ENCODE results near the gene CDS2. TPM values are rescaled to one million over a fixed set of nuclear protein-coding genes. Genes with fewer than 3 reads are reported as not detected.

The CDS2 gene
- total RNA-seq, 1 experiment from 2014 or later: 22.2 TPM

DNA sequence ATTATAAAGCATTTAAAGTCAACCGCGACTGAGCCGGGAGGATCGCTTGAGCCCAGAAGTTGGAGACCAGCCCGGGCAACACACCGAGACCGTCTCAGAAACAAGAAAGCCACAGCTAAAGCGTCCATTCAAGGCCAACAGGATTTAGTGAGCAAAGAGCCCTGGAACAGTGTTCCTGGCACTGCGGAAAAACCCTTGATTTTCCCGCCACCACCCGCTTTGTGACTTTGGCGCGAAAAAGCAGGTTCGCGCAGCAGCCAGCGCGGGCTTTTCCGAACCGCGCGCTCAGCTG is 7.7 kb upstream of the CDS2 start:
- DNase-seq (ENCODE audit: low spot score): no peak

GRCh38 chr20:5119435-5120184 is 7.2 kb upstream of the CDS2 start, which contains the start of gene PCNA:
TSS of gene PCNA (minus strand) at chr20:5119958. CDS start at chr20:5119798, 160 bp downstream.
- DNase-seq (ENCODE audit: low spot score): peak; percentile 98

DNA sequence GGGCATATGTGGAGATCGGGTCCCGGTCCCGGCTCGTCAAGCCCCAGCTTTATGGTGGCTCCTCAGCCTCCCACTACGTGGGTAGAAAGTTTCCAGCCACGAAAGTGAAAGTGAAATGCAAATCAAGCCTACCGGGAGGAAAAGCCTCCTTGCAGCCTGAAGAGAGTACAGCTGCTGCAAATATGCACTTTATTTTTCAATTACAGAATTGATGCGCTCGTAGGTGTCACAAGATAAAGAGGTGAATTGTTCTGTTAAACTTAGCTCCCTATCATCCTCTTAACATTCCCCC is 6.7 kb upstream of the CDS2 start:
- no peak for DNase-seq (ENCODE audit: low spot score)

GRCh38 chr20:5122873-5123260 is 3.9 kb upstream of the CDS2 start:
- DNase-seq (ENCODE audit: low spot score): no peak

GRCh38 chr20:5127204-5127858 is 523 bp downstream of the CDS2 start:
- peak; percentile 19 for DNase-seq (ENCODE audit: low spot score)

DNA sequence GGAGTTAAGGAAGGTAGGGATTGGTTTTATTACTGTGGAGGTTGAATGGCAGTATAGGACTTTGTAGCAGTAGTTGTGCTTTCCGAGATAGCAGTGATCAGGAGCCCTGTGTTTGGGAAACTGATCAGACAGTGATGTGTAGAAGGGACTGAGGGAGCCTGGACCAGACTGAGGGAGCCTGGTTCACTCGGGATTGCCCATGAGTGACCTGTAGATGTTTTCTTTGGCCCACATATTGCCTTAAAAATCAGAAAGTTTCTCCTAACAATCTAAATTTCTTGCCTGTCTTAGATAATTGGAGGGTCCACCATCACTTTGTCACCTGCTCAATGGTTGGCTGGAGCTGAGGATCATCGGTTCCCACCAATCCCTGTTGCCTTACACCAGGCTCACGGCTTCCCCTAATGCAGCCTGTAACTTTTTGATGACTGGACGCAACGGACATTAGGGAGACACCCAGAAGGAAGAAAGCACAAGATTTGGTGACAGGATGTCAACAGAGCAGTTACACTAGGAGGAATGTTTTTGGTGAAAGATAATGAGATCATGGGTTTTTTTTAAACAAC is 1.1 kb downstream of the CDS2 start:
- DNase-seq (ENCODE audit: low spot score): no peak

GRCh38 chr20:5128886-5129285 is 2.1 kb downstream of the CDS2 start:
- DNase-seq (ENCODE audit: low spot score): no peak

DNA sequence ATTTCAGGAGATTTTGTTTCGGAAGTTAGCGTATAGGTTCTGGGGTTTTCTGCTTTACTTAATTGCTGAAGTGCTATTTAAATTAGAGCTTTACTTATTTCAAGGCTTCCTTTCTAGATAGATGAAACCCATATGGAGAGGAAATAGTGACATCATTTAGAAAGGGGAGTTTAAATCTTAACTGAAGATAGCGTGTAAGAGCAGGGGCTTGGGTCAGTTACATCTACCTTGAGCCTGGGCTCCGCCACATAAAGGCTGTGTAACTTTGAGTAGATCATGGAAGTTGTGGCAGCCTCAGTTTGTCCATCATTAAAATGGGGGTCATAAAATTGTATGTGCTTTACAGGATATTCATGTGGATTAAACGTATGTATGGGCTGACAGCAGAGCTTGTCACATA is 4.7 kb downstream of the CDS2 start:
- DNase-seq (ENCODE audit: low spot score): no peak

DNA sequence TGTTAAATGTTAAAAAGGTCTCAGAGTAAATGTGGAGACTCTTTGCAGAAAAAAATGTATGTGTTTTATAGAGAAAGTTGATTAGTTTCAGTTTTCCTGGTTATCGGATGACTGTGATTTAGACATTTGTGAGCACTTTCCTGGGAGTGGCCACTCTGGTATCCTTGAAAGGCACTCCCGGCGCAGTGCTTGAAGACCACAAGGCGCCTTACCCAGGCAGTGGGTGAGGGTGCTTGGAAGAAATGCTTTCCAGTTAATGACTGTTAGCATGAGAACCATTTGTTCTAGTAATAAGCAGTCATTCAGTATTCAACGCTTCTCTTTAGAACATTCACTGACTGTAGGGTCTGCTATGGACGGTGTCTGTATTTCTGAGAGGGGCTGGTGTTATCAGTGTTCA is 7.2 kb downstream of the CDS2 start:
- no peak for DNase-seq (ENCODE audit: low spot score)

DNA sequence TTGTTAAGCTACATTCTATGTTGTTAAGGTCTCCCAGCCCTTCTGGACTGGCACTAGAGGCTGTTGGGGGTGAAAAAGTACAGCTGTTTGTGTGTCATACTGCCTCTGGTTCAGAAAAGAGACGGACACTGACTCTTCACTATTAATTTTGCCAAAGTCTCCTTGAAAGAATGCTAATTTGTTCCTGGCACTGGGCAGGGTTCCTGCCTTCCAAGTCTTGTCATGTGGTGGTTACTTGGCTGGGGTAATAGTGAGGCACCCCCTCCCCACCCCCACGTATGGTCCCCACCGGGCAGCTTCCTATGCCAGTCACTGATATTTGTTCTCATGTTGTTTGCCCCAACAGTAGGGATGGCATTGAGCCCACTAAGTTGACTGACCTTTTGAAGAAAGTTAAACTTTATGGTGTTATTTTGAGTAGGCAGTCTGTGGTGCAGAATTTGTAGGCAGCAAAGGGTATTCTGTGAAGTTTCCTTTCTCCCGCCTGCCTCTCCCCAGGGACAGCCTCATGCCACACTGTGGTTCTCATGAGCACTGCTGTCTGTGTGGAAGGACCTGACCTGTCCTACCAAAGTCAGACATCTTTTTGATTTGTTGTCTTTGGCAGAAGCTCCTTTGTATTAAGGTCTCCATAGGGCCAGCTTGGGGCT is 8.7 kb downstream of the CDS2 start:
- DNase-seq (ENCODE audit: low spot score): no peak

- no peak for DNase-seq (ENCODE audit: low spot score)
These were observed 9.3 kb downstream of the CDS2 start for GRCh38 chr20:5136096-5136495.

DNA sequence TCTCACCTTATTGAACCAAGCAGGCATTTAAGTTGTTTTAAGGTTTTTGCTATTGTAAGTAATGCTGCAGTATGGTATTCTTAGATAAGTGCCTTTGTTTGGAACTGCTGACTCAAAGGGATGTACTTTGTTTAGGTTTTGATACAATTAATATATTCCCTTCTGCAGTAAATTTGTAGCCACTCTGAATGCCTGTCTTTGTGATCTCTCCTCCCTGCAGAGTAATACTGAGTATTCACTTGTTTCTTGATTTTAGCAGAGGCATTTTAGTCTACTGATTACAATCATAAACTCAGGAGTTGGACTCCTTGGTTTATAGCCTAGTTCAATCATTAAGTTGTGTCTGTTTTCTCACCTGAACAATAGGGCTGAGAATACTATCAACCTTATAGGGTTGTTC is 13.4 kb downstream of the CDS2 start:
- no peak for DNase-seq (ENCODE audit: low spot score)

DNA sequence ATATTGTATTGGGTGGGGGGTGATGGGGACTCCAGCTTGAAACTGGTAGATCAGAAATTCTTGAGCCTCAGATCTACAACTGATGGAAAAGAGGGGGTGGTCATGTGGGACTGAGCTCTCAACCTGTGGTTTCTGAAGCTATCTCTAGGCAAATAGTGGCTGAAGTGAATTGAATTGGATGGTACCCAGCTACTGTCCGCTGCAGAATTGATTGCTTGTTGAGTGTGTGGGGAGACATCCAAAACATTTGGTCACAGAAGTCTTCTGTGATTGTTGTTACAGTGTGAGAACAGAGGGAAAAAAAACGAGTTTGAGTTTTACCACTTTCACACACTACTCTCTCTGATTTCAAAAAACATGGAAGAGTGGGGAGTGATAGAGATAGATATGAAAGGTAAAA is 14.8 kb downstream of the CDS2 start:
- DNase-seq (ENCODE audit: low spot score): no peak

GRCh38 chr20:5143851-5144250 is 17.0 kb downstream of the CDS2 start:
- no peak for DNase-seq (ENCODE audit: low spot score)

DNA sequence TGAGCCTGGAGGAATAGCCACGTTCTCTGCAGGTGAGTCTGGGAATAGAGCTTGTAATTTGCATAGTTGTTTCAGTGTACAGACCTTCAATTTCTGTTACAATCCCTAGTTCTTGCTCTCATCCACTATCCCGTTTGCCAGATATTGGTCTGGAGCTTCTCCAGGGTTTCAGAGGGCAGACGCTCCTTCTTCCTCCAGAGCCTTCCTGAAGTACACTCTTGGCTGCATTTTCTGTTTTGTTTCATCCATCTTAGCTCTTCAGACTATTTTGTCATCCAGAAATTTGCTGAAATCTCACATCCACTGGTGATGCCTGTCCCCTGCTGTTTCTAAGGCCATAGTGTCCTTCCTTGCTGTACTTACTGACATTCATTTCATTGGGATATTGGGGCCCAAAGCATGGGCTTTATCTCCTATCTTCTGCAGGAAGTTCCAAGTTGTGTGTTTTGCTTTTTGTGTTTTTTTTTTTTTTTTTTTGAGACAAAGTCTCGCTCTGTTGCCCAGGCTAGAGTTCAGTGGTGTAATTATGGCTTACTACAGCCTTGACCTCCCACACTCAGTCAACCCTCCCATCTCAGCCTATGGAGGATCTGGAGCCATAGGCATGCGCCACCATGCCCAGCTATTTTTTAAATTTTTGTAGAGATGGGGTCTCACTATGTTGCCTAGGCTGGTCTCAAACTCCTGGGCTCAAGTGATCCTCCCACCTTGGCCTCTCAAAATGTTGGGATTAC is 18.7 kb downstream of the CDS2 start:
- no peak for DNase-seq (ENCODE audit: low spot score)

GRCh38 chr20:5146099-5146668 is 19.4 kb downstream of the CDS2 start:
- no peak for DNase-seq (ENCODE audit: low spot score)

DNA sequence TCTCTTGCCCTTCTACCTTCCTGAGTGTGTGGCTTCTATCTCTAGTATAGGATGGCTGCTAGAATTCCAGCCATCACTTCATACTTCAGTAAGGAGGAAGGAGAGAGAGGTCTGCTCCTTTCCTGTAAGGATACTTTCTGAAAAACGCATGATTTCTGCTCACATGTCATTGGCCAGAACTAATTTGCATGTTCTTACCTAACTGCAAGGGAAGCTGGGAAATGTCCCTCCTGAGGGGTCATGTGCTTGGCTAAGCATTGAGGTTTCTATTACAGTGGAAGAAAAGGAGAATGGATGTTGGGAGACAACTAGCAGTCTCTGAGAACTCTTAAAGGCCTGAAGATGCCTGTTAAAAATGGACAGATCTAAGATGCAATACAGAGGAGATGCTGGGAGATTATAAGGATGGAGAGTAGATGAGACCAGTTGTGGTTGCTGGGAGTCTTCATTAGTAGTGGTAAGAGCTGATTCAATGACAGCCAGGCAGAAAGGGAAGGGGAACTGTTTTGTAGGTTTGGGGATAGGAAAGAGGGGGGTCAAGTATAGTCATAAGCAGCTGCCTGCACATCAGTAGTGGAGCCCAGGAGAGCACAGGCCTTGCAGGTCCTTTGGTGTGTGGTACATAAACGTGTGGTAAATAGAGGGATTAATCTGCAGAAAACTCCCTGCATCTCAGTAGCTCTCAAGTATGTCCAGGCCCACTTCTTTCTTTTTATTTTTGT is 20.2 kb downstream of the CDS2 start:
- no peak for DNase-seq (ENCODE audit: low spot score)

- no peak for DNase-seq (ENCODE audit: low spot score)
These were observed 21.8 kb downstream of the CDS2 start for GRCh38 chr20:5148581-5148980.

DNA sequence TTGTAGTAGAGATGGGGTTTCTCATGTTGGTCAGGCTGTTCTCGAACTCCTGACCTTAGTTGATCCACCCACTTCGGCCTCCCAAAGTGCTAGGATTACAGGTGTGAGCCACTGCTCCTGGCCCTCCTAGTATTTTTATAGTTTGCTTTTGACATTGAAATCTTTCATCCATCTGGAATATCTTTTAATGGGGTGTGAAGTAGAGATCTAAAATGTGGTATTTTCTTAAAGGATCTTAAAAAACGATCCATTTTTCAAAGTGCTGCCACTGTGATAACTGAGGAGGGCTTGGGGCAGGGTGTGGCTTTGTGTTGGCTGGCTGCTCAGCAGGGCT is 23.1 kb downstream of the CDS2 start:
- no peak for DNase-seq (ENCODE audit: low spot score)

DNA sequence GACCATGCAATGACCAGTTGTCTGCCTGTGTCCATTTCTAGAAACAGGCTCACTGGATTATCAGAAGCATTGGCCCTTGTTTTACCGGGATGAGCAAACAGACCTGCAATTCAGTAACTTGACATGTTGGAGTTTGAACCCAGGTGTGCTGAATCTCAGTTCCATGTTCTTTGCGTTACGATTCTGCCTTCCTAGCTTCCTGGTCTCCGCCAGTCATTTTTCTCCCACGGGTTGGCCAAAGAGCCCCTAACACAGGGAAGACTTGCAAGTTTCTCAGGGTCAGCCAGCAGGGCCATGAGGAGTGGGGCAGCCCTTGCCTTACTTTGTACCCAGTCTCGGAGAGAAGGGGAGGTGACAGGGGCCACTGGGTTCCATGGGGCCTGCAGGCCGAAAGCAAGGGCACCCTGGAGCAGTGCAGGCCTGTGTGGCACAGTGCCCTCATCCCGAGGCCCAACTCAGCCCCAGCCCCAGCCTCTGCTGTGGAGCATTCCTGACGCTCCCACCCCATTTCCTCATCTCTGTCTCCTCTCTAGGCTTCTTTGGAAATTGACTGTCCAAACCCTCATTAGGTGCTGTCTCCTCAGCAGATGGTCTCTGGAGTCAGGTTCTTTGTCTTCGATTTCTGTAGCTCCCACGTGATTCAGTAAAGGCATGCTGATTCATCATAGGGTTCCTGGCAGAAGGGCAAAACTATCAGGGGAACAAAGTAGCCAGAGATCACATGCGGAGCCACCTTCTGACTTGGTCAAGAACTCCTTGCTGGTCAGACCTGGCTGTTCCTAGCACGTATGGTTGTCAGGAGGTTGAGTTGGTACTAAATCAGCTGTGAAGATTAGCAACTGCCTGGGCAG is 23.6 kb downstream of the CDS2 start:
- DNase-seq (ENCODE audit: low spot score): no peak

DNA sequence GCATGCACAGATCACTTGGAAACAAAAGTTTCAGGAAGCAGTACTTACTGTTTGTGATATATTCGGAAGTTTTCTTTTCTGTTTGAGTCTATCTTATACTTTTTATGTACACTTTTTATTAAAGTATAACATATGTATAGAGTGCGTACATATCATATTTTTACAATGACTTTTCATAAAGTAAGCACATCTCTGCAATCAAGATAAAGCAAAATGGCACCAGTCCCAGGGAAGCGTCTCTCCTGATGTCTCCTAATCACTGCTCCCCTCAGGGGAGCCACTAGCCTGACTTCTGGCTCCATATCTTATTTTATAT is 26.3 kb downstream of the CDS2 start:
- no peak for DNase-seq (ENCODE audit: low spot score)
